PC-9 (cell line): ENCODE results near the gene ZNF638. TPM values are rescaled to one million over a fixed set of nuclear protein-coding genes. Genes with fewer than 3 reads are reported as not detected.
A peak's percentile ranks its signal among the peaks of the same experiment; 100 is the strongest.
"Not testable (repeated sequence)": the region's sequence is repeated elsewhere in the genome, so short reads cannot be mapped to it uniquely, and the experiment has no call there.

Source experiments
- BruUV-seq: library from RNA; stranded (reverse); fragments of 400-500 nt; replicated peaks from 2 replicates; lab custom pipeline; 2021; lab: Mats Ljungman, UMichigan
- CTCF ChIA-PET: fragments of 300-600 bp; sonication (Branson Sonifier 250); formaldehyde crosslinking; loops from one replicate; lab custom pipeline; 2022; ENCODE audit warnings: antibody characterized with exemption; lab: Charles Lee
- POLR2A ChIA-PET: fragments of 300-600 bp; sonication (Branson Sonifier 250); formaldehyde crosslinking; loops from one replicate; lab custom pipeline; 2022; ENCODE audit warnings: antibody characterized with exemption; ENCODE audit not compliant: unreplicated experiment; lab: Charles Lee
- DNase-seq, 2 experiments: peaks; one replicate each; pipeline versions ENCODE4 v3.0.0 to v3.0.0-alpha.2; 2015 to 2022; ENCODE audit warnings: mixed read lengths in 1 of 2
- H2AFZ ChIP-seq: fragments of 200-600 bp; sonication (generic); 2 replicates; pipeline ENCODE4 v1.8.1; 2017; ENCODE audit warnings: antibody characterized with exemption
- H3F3A ChIP-seq: fragments of 200-600 bp; sonication (generic); 2 replicates; pipeline ENCODE4 v1.8.1; 2017; ENCODE audit warnings: antibody characterized with exemption, mild to moderate bottlenecking, low read depth; ENCODE audit not compliant: insufficient read depth
- H3K27ac ChIP-seq: fragments of 200-600 bp; sonication (generic); 2 replicates; pipeline ENCODE4 v1.6.1; 2016; ENCODE audit warnings: mixed run types
- H3K27me3 ChIP-seq: fragments of 200-600 bp; sonication (generic); 2 replicates; pipeline ENCODE4 v1.6.1; 2016; ENCODE audit warnings: low read depth, mixed run types; ENCODE audit not compliant: insufficient read depth
- H3K36me3 ChIP-seq: fragments of 200-600 bp; sonication (generic); 2 replicates; pipeline ENCODE4 v1.6.1; 2016; ENCODE audit warnings: low read depth, mixed run types
- H3K4me1 ChIP-seq: fragments of 200-600 bp; sonication (generic); replicated peaks from 2 replicates; pipeline ENCODE4 v1.6.1; 2016; ENCODE audit warnings: mixed run types; ENCODE audit not compliant: insufficient read depth
- H3K4me2 ChIP-seq: fragments of 200-600 bp; sonication (generic); 2 replicates; pipeline ENCODE4 v1.6.1; 2017; ENCODE audit warnings: mixed run types
- H3K4me3 ChIP-seq: fragments of 200-600 bp; sonication (generic); 2 replicates; pipeline ENCODE4 v1.6.1; 2016; ENCODE audit warnings: mixed run types
- H3K79me2 ChIP-seq: fragments of 200-600 bp; sonication (generic); 2 replicates; pipeline ENCODE4 v1.6.1; 2017; ENCODE audit warnings: low read depth, mixed run types
- H3K9me2 ChIP-seq: fragments of 200-600 bp; sonication (generic); 2 replicates; pipeline ENCODE4 v1.8.1; 2017; ENCODE audit warnings: mild to moderate bottlenecking; ENCODE audit not compliant: insufficient read depth
- H3K9me3 ChIP-seq: fragments of 200-600 bp; sonication (generic); 2 replicates; pipeline ENCODE4 v1.8.1; 2016; ENCODE audit warnings: low read depth; ENCODE audit not compliant: insufficient read depth
- H4K20me1 ChIP-seq: fragments of 200-600 bp; sonication (generic); 2 replicates; pipeline ENCODE4 v1.8.1; 2017; ENCODE audit not compliant: insufficient read depth
- EZH2 ChIP-seq: fragments of 200-600 bp; sonication (generic); IDR thresholded peaks from 2 replicates; pipeline ENCODE4 v1.8.0; 2017; ENCODE audit warnings: antibody characterized with exemption, low read depth
- intact Hi-C: fragments of 100-400 bp; cut with micrococcal nuclease; formaldehyde crosslinking; loops from one replicate; pipeline ENCODE4 v1.10.0; 2022; ENCODE audit not compliant: unreplicated experiment
- total RNA-seq: library from RNA; stranded (reverse); gene quantifications from 2 replicates; pipeline ENCODE4 v1.2.3, GENCODE V29; 2021
- TF ChIP-seq, protein P1 (sequence below): fragments of 200-600 bp; sonication (generic); conservative IDR thresholded peaks from 2 replicates; pipeline ENCODE4 v1.6.1; 2017; ENCODE audit warnings: mixed run types, antibody characterized with exemption, mild to moderate bottlenecking, moderate library complexity

Gene ZNF638
- total RNA-seq, 1 experiment from 2014 or later = 109 TPM

- POLR2A ChIA-PET = no interaction called here
- H3K79me2 ChIP-seq = no peaks in the 10 kb centered on the region
- no peaks in the 10 kb centered on the region for H3K9me3 ChIP-seq
- DNase-seq = no peak
- no peaks in the 10 kb centered on the region for H3K27me3 ChIP-seq
- peaks cover 35% of the 10 kb centered on the region for H3K36me3 ChIP-seq
- H3K27ac ChIP-seq = no peak overlapping the region
- intact Hi-C loops = no loop called here
- no peak overlapping the region for H3K4me3 ChIP-seq
- H3K9me2 ChIP-seq = no peaks in the 10 kb centered on the region
- H3F3A ChIP-seq = no peaks in the 10 kb centered on the region
- no TSS peak for BruUV-seq
- H3K4me2 ChIP-seq = no peak overlapping the region
- H2AFZ ChIP-seq = no peak overlapping the region
- CTCF ChIA-PET = no interaction called here
- no peak for TF ChIP-seq EZH2
- TF ChIP-seq, protein P1, sequence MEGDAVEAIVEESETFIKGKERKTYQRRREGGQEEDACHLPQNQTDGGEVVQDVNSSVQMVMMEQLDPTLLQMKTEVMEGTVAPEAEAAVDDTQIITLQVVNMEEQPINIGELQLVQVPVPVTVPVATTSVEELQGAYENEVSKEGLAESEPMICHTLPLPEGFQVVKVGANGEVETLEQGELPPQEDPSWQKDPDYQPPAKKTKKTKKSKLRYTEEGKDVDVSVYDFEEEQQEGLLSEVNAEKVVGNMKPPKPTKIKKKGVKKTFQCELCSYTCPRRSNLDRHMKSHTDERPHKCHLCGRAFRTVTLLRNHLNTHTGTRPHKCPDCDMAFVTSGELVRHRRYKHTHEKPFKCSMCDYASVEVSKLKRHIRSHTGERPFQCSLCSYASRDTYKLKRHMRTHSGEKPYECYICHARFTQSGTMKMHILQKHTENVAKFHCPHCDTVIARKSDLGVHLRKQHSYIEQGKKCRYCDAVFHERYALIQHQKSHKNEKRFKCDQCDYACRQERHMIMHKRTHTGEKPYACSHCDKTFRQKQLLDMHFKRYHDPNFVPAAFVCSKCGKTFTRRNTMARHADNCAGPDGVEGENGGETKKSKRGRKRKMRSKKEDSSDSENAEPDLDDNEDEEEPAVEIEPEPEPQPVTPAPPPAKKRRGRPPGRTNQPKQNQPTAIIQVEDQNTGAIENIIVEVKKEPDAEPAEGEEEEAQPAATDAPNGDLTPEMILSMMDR = no peak
- H3K4me1 ChIP-seq = no peaks in the 10 kb centered on the region
- H4K20me1 ChIP-seq = no peaks in the 10 kb centered on the region
Measured at GRCh38 chr2:71410696-71411095, 79.1 kb downstream of the ZNF638 start.

- BruUV-seq = TSS peak; percentile 44
- POLR2A ChIA-PET, H3K79me2 ChIP-seq, intact Hi-C loops, H3K27me3 ChIP-seq, H3K4me1 ChIP-seq, H3K9me2 ChIP-seq, H4K20me1 ChIP-seq, H2AFZ ChIP-seq, H3K9me3 ChIP-seq: not testable (repeated sequence)
- 0 out of 2 replicates have a peak overlapping the region, but pooled peaks have one; percentile 57 for H3K27ac ChIP-seq
- peak overlapping the region; percentile 59; the same call in 1 of the 2 replicates for H3K4me3 ChIP-seq
- peak overlapping the region; percentile 59 for H3K4me2 ChIP-seq
- H3F3A ChIP-seq = peaks cover 30% of the 10 kb centered on the region; the same call in 1 of the 2 replicates
- H3K36me3 ChIP-seq = peaks cover 11% of the 10 kb centered on the region
- CTCF ChIA-PET = interaction anchor here (0.6 kb wide), 1 partner anchor 85 kb away, joined by 5 read pairs; the partner anchor contains the start of gene ZNF638
- peak in 1 of 2 experiments; percentile 51 for DNase-seq
Measured at GRCh38 chr2:71416866-71417265, 85.3 kb downstream of the ZNF638 start.

- POLR2A ChIA-PET = interaction anchor here (0.6 kb wide), 1 partner anchor 1469 kb away, joined by 3 read pairs; no protein-coding TSS in a partner anchor
- peak in 1 of 2 experiments; percentile 54 for DNase-seq
- intact Hi-C loops = no loop called here
- H3K27ac ChIP-seq = peak overlapping the region; percentile 57
- H3K9me2 ChIP-seq = no peaks in the 10 kb centered on the region
- H3K4me3 ChIP-seq = peak overlapping the region; percentile 59
- peaks cover 9% of the 10 kb centered on the region for H3K4me1 ChIP-seq
- BruUV-seq = TSS peak; percentile 18
- TF ChIP-seq EZH2 = no peak
- TF ChIP-seq, protein P1 = no peak
- peaks cover 6% of the 10 kb centered on the region for H3K79me2 ChIP-seq
- H3F3A ChIP-seq = peaks cover 30% of the 10 kb centered on the region; the same call in 1 of the 2 replicates
- H3K9me3 ChIP-seq = no peaks in the 10 kb centered on the region
- H3K4me2 ChIP-seq = peak overlapping the region; percentile 81
- CTCF ChIA-PET = interaction anchor here (0.7 kb wide), 2 partner anchors 69 to 140 kb away, joined by 3 to 4 read pairs; no protein-coding TSS in a partner anchor
- H4K20me1 ChIP-seq = no peaks in the 10 kb centered on the region; the same call in 1 of the 2 replicates
- no peaks in the 10 kb centered on the region for H3K27me3 ChIP-seq
- H2AFZ ChIP-seq = peak overlapping the region; percentile 66
- H3K36me3 ChIP-seq = peaks cover 15% of the 10 kb centered on the region
Measured at GRCh38 chr2:71417300-71418202, 86.0 kb downstream of the ZNF638 start.
